Muscle layer of duodenum (tissue), 2 donors: Measurements from ENCODE around the gene RBFOX2.

Experiments used
- H3K27ac ChIP-seq: one replicate; pipeline ENCODE4 v1.7.0; 2013; ENCODE audit warnings: mild to moderate bottlenecking, low read length
- H3K27me3 ChIP-seq: one replicate; pipeline ENCODE4 v1.7.0; 2013; ENCODE audit warnings: low read depth, mild to moderate bottlenecking, control low read depth, low read length
- H3K36me3 ChIP-seq, 2 donors: one replicate each; pipeline ENCODE4 v1.7.0; 2013; ENCODE audit warnings: low read length in 2 of 2, control low read depth in 1 of 2, mild to moderate bottlenecking in 1 of 2; ENCODE audit not compliant: insufficient read depth in 2 of 2, control insufficient read depth in 1 of 2
- H3K4me1 ChIP-seq, 2 donors: one replicate each; pipeline ENCODE4 v1.7.0; 2013; ENCODE audit warnings: low read length in 2 of 2, mild to moderate bottlenecking in 2 of 2, control low read depth in 1 of 2, moderate library complexity in 1 of 2; ENCODE audit not compliant: insufficient read depth in 2 of 2, control insufficient read depth in 1 of 2
- H3K4me3 ChIP-seq, 2 donors: one replicate each; pipeline ENCODE4 v1.7.0; 2013; ENCODE audit warnings: low read length in 2 of 2, low read depth in 1 of 2, mild to moderate bottlenecking in 1 of 2
- H3K9me3 ChIP-seq, 2 donors: one replicate each; pipeline ENCODE4 v1.7.0; 2013; ENCODE audit warnings: low read length in 2 of 2, control low read depth in 1 of 2, mild to moderate bottlenecking in 1 of 2; ENCODE audit not compliant: control insufficient read depth in 1 of 2
- donor health status: healthy.

The RBFOX2 gene

GRCh38 chr22:35860087-35860733 is 168.4 kb downstream of the RBFOX2 start:
- Histone ChIP-seq H3K27me3 (no peaks in the 10 kb centered on the region), H3K4me3 (no peak overlapping the region), H3K27ac (no peak overlapping the region), H3K4me1 (peaks cover 8 to 35% of the 10 kb centered on the region in 2 donors), H3K9me3 (no peaks in the 10 kb centered on the region), H3K36me3 (no peaks in the 10 kb centered on the region)

DNA sequence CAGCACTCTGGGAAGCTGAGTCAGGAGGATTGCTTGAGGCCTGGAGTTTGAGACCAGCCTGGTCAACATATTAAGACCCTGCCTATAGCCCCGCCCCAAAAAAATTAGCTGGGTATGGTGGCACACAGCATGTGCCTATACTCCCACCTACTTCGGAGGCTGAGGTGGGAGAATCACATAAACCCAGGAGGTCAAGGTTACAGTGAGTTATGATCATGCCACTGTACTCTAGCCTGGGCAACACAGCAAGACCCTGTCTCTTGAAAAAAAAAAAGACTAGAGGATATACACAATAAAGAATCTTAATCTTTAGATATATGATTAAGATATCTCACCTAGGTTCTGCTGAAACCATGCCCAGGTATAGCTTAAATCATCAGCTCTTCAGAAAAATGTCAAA is 174.3 kb downstream of the RBFOX2 start:
- peaks cover 0 to 35% of the 10 kb centered on the region in 2 donors for H3K4me1 ChIP-seq
- no peaks in the 10 kb centered on the region for H3K36me3 ChIP-seq
- no peak overlapping the region for H3K27ac ChIP-seq
- no peaks in the 10 kb centered on the region for H3K9me3 ChIP-seq
- H3K4me3 ChIP-seq = no peak overlapping the region
- H3K27me3 ChIP-seq = no peaks in the 10 kb centered on the region

- no peaks in the 10 kb centered on the region for H3K9me3 ChIP-seq
- no peak overlapping the region for H3K4me3 ChIP-seq
- H3K36me3 ChIP-seq = no peaks in the 10 kb centered on the region
- no peak overlapping the region for H3K27ac ChIP-seq
- H3K4me1 ChIP-seq = peaks cover 0 to 31% of the 10 kb centered on the region in 2 donors
- no peaks in the 10 kb centered on the region for H3K27me3 ChIP-seq
Observed at GRCh38 chr22:35852076-35852475, 176.5 kb downstream of the RBFOX2 start.

DNA sequence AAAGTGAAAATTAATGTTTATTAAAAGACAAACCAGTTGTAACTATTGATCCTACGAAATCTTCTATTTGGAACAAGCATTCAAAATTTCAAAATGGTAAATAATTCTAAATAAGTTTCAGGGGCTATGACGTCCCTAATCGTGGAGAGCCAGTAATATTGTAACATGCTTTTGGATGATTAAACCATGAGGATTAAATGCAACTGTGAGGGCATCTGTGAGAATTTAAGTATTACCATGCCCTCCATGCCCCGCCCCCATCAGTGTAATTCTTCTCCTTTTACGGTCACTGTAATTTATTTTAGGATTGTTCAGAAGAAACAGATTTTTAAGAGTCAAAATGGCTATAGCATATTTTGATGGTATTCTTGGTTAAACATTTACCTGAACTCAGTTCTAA is 177.8 kb downstream of the RBFOX2 start:
- Histone ChIP-seq H3K36me3 (no peaks in the 10 kb centered on the region), H3K27ac (no peak overlapping the region), H3K9me3 (no peaks in the 10 kb centered on the region), H3K4me3 (no peak overlapping the region), H3K27me3 (no peaks in the 10 kb centered on the region), H3K4me1 (peaks cover 0 to 22% of the 10 kb centered on the region in 2 donors)

DNA sequence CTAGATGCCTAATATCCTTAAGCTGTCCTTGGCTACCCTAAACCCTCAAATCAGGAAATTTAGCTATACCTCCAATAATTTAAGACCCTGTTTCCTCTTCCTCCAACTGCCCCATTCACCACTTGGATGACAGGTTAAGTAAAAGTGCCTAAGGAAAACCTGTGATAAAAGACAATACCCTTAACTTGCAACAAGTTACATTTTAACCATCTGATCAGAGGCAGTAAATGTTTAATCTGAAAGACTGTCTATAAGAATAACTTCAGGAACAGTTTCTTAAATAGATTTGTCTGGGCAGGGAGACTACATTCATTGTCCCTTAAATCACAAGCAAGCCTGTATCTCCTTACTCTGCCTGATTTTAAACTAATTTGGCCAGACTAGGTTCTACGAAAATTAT is 181.8 kb downstream of the RBFOX2 start:
- no peak overlapping the region for H3K4me3 ChIP-seq
- no peak overlapping the region for H3K27ac ChIP-seq

GRCh38 chr22:35844886-35845285 is 183.7 kb downstream of the RBFOX2 start:
- no peaks in the 10 kb centered on the region for H3K36me3 ChIP-seq
- H3K4me3 ChIP-seq = no peak overlapping the region
- no peak overlapping the region for H3K27ac ChIP-seq
- no peaks in the 10 kb centered on the region for H3K27me3 ChIP-seq
- peaks cover 0 to 9% of the 10 kb centered on the region in 2 donors for H3K4me1 ChIP-seq
- H3K9me3 ChIP-seq = no peaks in the 10 kb centered on the region

More for the DNA sequence above, 181.8 kb downstream of the RBFOX2 start:
- no peaks in the 10 kb centered on the region for H3K36me3 ChIP-seq
- H3K9me3 ChIP-seq = no peaks in the 10 kb centered on the region
- H3K27me3 ChIP-seq = no peaks in the 10 kb centered on the region
- H3K4me1 ChIP-seq = peaks cover 0 to 22% of the 10 kb centered on the region in 2 donors

DNA sequence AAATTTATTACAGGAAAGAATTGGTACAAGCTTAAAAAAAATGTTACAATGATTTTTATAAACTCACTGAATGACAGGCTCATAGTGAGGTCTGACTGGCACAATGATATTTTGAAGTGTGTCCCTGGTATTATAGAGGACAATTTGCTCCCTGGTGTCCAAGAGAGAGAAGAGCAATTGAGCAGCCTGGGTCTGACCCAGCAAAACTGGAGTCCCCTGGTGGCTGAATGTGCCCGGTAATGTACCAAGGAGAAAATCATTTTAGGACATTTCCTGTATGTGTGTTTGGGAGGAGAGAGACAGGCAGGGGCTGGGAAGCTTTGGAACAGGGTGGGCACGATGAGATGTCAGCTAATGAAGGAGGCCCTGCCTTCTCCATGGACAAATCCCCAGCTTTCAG is 185.7 kb downstream of the RBFOX2 start:
- Histone ChIP-seq H3K27ac (no peak overlapping the region), H3K9me3 (no peaks in the 10 kb centered on the region), H3K36me3 (no peaks in the 10 kb centered on the region), H3K4me3 (no peak overlapping the region), H3K4me1 (peaks cover 0 to 9% of the 10 kb centered on the region in 2 donors), H3K27me3 (no peaks in the 10 kb centered on the region)

DNA sequence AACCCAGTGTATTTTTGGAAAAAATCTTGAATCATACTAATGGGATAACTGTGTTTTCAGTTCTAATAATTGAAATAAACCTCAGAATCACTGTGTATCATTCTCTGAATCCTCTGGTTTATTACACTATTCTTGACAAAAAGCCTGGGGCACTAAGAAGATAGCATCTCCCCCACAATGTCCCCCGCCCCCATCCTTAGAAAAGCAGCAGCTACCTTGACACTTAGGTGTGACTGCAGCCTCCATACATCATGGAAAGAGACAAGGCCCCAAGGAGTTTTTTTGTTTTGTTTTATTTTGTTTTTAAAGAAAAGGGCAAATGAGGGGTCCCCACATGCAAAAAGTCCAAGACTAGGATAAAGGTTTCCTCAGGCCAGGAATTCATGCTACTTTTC is 186.1 kb downstream of the RBFOX2 start:
- no peaks in the 10 kb centered on the region for H3K27me3 ChIP-seq
- no peak overlapping the region for H3K27ac ChIP-seq
- H3K9me3 ChIP-seq = no peaks in the 10 kb centered on the region
- no peak overlapping the region for H3K4me3 ChIP-seq
- peaks cover 0 to 13% of the 10 kb centered on the region in 2 donors for H3K4me1 ChIP-seq
- no peaks in the 10 kb centered on the region for H3K36me3 ChIP-seq

DNA sequence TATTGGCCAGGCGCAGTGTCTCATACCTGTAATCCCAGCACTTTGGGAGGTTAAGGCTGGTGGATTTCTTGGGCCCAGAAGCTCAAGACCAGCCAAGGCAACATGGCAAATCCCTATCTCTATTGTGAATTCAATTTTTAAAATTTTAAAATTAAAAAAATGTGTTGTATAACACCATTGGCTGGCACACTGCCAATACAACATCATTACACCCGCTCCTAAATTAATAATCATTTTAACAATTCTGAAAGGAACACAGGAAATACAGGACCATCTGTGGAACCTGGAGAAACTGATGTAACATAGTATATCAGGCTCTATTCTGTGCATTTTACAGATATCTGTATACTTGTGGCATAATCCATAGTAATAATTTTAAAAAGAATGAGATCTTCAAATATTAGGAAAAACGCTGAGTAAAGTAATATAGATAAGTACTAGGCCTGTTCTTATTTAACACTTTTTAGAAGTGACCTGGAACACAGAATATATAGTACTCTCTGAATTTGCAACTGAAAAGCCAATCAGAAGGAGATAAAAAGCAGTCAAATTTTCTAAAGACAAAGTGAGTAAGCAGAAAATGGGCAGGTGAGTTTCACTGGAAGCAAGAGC is 186.6 kb downstream of the RBFOX2 start:
- no peaks in the 10 kb centered on the region for H3K36me3 ChIP-seq
- H3K9me3 ChIP-seq = no peaks in the 10 kb centered on the region
- no peak overlapping the region for H3K27ac ChIP-seq
- no peaks in the 10 kb centered on the region for H3K27me3 ChIP-seq
- H3K4me1 ChIP-seq = peaks cover under 1 to 18% of the 10 kb centered on the region in 2 donors
- H3K4me3 ChIP-seq = no peak overlapping the region

DNA sequence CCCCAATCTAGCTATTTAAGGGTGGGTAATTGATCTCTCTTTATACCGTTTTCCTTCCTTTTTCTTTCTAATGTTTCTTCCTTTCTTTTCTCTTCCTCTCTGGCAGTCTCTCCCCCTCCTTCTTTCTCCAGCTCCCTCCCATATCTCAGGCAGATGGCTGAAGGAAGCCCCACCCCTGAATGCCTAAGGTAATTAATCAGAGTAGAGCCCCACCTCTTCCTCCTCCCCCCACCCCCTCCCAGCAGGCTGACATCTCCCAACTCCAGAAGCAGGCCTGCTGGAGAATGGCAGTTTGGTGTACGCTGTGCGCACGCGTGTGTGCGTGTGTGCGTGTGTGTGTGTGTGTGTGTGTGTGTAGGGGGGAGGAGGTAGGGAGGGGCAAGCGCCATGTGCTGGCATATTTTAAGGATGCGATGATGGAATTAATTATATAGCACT is 188.3 kb downstream of the RBFOX2 start:
- Histone ChIP-seq H3K27ac (peak overlapping the region; percentile 87), H3K27me3 (no peaks in the 10 kb centered on the region), H3K36me3 (no peaks in the 10 kb centered on the region), H3K4me1 (peaks cover 11 to 34% of the 10 kb centered on the region in 2 donors), H3K9me3 (no peaks in the 10 kb centered on the region), H3K4me3 (peak overlapping the region; percentile 64 to 68)

GRCh38 chr22:35839841-35840301 is 188.8 kb downstream of the RBFOX2 start:
- Histone ChIP-seq H3K4me3 (peak overlapping the region; percentile 64 to 68), H3K36me3 (no peaks in the 10 kb centered on the region), H3K4me1 (peaks cover 12 to 39% of the 10 kb centered on the region in 2 donors)

More at GRCh38 chr22:35839841-35840301, 188.8 kb downstream of the RBFOX2 start:
- Histone ChIP-seq H3K9me3 (no peaks in the 10 kb centered on the region), H3K27me3 (no peaks in the 10 kb centered on the region), H3K27ac (peak overlapping the region; percentile 87)
